ENCODE measurements around the gene TRIM26.

DNA sequence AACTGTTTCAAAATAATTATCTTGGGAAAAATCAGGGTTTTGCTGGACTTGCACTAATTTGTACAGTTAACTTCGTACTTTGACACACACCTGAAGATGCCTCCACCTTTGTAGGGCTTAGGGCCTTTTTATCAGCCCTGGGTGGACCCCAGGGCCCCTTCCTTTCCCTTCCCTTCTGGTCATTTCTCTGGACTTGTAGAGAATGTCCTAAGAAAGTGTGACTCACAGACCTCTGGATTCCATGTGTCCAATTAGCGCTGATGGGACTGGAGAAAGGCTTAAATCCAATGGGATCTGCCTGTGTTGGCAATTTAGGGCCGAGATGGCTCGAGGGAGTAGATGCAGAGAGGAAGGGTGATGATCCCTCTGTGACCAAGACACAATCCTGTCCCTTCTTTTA, 40.5 kb downstream of the TRIM26 start:
- no peak for TF ChIP-seq POLR2A (IDR thresholded peaks at IDR 0.05)
- TF ChIP-seq, protein P1, sequence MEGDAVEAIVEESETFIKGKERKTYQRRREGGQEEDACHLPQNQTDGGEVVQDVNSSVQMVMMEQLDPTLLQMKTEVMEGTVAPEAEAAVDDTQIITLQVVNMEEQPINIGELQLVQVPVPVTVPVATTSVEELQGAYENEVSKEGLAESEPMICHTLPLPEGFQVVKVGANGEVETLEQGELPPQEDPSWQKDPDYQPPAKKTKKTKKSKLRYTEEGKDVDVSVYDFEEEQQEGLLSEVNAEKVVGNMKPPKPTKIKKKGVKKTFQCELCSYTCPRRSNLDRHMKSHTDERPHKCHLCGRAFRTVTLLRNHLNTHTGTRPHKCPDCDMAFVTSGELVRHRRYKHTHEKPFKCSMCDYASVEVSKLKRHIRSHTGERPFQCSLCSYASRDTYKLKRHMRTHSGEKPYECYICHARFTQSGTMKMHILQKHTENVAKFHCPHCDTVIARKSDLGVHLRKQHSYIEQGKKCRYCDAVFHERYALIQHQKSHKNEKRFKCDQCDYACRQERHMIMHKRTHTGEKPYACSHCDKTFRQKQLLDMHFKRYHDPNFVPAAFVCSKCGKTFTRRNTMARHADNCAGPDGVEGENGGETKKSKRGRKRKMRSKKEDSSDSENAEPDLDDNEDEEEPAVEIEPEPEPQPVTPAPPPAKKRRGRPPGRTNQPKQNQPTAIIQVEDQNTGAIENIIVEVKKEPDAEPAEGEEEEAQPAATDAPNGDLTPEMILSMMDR (IDR thresholded peaks at IDR 0.05) = no peak
